CD4-positive, alpha-beta T cell treated with Interleukin-1 beta for 1 hour (primary cell): ENCODE results near the gene CA11.
"Not testable (repeated sequence)": the region's sequence is repeated elsewhere in the genome, so short reads cannot be mapped to it uniquely, and the experiment has no call there.

ENCODE experiments used
- DNase-seq, 2 donors: peaks; one replicate each; pipeline ENCODE4 v3.0.0-alpha.2; 2020 to 2022

CA11 gene

DNA sequence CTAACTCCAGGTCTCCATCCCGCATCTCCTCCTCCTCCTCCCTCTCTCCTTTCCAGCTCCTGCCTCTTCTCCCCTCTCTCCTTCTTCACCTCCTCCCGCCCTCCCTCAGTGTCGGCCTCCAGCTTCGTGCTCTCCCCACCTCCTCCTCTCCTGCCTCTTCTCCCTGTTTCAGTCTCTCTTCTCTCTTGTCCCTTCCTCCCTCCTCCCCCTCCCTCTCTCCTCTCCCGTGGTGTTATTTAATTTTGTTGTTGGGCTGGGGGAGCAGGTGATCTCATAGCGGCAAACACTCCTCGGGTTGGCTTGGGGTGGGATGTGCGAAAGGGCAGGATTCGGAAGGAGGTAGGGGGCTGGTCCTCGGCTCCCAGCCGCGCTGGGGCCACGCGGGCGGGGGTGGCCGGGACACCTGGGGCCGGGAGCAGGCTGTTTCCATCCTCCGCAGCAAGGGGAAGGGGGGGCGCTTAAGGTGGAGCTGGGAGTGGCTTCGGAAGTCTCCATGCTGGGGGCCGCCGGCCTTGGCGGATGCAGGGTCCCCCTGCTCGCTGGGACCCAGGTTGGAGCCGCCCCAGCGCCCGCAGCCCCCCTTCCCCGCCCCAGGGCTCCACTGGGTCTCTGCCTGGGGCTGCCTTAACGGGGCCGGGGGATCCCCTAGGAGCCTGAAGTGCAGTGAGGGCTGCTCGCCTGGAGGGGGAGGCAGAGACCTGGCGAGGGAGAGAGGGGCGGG lies at the start of gene CA11:
TSS of gene CA11 (minus strand) at position 187 of the 721 bp plus-strand sequence. CDS start 555 bp downstream, outside the sequence.
- peak; percentile 92 to 95 for DNase-seq

DNA sequence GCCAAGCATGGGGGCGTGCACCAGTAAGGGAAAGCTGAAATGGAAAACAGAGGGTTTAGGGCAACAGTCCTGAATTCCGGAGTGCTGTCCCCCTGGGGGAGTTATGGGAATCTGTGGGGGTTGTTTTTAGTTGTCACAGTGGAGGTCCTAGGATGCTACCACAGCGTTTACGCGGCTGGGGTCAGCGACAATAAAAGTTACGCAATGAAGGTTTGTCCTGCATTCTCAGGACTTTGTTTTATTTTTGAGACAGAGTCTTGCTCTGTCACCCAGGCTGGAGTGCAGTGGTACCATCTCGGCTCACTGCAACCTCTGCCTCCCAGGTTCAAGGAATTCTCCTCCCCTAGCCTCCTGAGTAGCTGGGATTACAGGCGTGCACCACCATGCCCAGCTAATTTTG lies 47.6 kb upstream of the CA11 start:
- DNase-seq: not testable (repeated sequence)

- DNase-seq: no peak
Observed at GRCh38 chr19:48689449-48689848, 43.5 kb upstream of the CA11 start.

GRCh38 chr19:48687776-48688175 lies 41.8 kb upstream of the CA11 start:
- DNase-seq: no peak

- not testable (repeated sequence) for DNase-seq
Observed at GRCh38 chr19:48686637-48687036, 40.6 kb upstream of the CA11 start.

- no peak for DNase-seq
Observed at GRCh38 chr19:48686088-48686487, 40.1 kb upstream of the CA11 start.

DNA sequence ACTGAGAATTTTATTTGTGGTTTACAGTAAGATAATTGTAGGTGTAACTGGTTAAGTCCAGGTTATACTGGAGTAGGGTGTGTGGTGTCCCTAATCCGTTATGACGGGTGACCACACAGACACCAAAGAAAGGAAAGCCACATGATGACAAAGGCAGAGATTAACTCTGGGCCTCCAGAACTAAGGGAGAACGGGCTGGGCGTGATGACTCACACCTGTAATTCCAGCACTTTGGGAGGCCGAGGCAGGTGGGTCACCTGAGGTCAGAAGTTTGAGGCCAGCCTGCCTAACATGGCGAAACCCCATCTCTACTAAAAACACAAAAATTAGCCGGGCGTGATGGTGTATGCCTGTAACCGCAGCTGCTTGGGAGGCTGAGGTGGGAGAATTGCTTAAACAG lies 39.6 kb upstream of the CA11 start:
- DNase-seq: no peak

DNA sequence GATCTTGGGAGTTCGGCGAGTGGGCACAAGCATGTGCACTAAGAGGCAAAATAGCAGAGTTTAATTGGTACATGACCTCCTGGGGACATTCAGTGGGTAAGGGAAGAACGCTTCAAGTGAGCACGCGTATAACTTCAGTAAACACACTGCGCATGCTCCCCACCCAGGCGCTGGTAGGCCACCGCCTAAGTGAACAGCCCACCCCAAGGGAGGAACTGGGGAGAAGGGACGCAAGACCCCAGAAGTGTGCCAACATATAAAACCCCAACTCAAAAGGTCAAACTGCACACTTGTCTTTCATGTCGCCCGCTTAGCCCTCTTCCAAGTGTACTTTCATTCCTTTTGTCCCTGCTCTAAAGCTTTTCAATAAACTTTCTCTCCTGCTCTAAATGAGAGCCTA lies 37.4 kb upstream of the CA11 start:
- DNase-seq: peak; percentile 16 to 56

GRCh38 chr19:48681127-48681470 lies 35.1 kb upstream of the CA11 start:
- DNase-seq: no peak

- DNase-seq: no peak
Observed at GRCh38 chr19:48680436-48681126, 34.6 kb upstream of the CA11 start.

- DNase-seq: not testable (repeated sequence)
Observed at GRCh38 chr19:48680006-48680405, 34.0 kb upstream of the CA11 start.

GRCh38 chr19:48678201-48678600 lies 32.2 kb upstream of the CA11 start:
- DNase-seq: no peak

DNA sequence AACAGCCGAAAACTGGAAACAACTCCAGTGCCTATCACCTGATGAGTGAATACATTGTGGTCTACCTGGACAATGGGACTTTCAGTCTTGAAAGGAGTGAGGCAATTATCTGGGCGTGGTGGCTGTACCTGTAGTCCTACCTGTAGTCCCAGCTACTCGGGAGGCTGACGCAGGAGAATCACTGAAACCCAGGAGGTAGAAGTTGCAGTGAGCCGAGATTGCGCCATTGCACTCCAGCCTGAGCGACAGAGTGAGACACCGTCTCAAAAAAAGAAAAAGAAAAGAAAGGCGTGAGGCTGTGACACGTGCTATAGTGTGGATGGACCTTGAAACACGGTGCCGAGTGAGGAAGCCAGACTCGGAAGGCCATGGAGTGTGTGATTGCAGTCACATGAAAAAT lies 30.9 kb upstream of the CA11 start:
- no peak for DNase-seq

- DNase-seq: no peak
Observed at GRCh38 chr19:48676487-48676886, 30.5 kb upstream of the CA11 start.

DNA sequence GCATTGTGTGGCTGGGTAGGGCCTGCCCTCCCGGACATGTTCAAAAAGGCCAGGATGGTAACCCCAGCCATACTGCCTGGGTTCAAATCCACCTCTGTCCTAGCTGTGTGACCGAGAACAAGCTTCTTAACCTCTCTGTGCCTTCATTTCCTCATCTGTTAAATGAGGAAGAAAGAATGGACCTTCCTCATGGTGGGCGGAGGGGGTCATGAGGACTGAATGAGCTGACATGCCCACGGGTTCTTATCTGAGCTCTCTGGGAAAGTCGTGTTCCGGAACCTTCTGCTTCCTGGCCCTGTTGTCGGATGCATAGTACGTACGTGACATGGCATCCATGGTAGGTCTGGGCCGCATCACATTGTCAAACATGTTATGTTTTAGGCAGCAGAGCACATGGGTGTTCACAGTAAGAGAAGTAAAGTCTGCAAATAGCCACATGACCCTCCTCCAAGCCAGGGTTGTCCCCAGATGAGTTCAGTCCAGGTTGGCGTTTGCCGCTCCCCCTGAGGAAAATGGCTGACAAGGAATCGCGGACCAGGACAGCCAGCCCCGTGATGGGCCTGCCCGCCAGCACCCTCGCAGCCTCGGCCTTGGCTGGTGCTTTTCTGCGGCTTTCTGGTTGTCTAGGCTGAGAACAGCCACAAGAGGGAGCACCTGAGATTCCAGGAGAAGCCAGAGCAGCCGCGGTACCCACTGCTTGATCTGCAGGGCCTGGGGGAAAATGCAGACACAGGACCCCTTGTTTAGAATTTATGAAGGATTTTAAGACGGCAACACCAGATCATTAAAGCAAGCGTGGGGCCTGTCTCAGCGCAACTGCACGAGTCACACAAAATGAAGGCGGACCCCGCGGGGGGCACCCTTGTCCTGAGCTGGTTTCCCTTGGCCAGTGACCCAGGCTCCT lies 29.2 kb upstream of the CA11 start:
- peak; percentile 81 to 84 for DNase-seq

DNA sequence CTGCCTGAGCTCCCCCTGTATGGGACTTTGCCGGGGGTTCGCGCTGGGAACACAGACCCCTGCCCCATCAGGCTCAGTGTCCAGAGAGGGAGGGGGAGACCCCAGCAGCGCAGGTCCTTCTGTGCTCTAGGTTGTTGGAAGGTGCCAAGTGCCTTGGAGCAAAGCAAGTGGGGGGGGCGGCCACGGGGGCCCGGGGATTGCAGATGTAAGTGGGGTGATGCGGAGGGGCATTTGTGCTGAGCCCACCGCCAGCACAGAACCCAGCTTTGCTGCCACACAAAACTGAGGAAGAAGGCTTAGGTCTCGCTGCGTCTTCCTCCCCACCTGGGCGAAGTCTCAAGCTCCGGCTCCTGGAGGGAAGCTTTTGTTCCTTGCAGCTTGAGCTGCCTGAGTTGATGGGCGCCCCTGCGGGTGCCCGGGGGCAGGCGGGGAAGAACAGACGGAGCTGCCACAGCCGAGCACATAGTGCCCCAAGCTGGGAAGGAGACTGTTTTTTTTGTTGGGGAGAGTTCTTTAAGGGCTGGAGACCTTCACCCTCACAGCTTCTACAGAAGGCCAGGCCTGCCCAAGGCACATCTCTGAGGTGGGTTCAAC lies 28.3 kb upstream of the CA11 start:
- DNase-seq: no peak

GRCh38 chr19:48673436-48674100 lies 27.6 kb upstream of the CA11 start:
- no peak for DNase-seq

DNA sequence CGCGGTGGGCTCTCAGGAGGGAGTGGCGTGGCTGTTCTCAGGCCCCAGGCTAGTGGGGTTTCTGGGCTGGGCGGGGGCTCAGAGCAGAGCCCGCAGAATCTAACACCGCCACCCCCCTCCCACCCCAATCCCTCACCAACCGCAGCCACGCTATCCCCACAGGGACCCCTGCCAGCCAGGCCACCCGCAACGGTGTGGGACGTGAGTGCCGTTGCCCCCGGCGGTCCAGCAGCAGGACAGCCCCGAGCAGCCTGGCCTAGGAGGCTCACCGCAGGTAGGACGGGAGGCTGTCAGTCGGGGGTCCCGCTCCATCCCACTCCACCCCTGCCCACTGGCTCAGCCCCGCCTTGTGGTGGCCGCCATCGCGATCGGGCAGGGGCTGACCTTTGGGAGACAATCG lies 27.0 kb upstream of the CA11 start, which contains the start of gene NTN5:
TSS of gene NTN5 (minus strand) at position 24 of the 400 bp plus-strand sequence. CDS start 2,031 bp downstream, outside the sequence.
- no peak for DNase-seq

DNA sequence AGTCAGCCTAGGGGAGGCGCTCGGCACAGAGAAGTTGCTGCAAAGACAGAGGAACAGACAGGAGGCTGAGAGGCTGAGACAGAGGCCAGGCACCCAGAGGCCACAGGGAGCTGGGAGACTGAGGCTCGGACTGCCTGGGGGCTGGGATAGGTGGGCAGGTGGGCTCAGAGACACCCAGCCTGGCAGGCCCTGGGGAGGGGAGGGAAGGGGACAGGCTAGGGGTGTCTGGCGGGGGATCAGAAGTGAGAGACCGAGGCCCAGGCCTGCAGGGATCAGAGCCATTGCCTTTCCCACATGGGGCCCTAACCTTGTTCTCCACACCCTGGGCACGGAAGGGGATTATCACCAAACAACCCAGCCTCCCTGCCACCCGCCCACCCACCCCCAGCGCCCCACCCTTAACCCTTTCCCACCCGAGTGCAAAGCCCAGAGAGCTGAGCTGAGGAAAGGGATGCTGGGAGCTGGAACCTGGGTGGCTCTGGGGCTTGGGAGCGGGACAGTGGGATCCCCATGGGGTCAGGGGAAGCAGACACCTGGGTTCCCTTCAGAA lies 25.5 kb upstream of the CA11 start:
- no peak for DNase-seq

DNA sequence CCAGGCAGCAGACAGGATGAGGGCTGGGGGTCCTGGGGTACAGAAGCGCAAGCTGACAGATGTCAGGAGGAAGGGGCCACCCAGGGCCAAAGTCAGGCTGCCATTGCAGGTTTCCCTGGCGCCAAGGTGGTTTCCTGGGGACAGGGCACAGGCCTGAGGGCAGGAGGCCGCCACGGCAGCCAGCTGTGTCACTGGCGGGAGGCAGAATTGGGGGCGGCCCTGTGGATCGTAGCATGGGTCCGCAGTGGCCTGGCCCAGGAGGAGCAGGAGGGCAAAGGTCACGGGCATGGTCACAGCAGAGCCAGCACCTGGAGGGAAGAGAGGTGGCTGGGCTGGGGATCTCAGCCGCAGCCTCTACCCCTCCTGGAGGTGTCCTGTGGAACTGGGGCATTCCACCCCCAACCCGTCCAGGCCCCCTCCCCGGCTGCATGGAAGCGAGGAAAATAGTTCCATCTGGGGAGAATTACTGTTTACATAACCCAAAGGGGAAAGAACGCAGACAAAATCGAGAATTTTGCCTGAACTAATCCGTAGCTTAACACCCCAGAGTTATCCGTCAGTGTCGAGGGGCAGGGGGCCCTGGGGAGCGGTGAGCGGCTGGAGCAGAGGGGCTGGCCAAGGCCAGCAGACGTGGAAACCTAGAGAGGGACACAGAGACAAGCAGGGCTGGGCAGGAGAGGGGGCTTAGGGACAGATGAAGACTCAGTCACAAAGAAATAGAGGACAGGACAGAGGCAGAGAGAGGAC lies 24.9 kb upstream of the CA11 start:
- DNase-seq: no peak
